K562 treated with DMSO at 1 percent for 24 hours (cell line): ENCODE results near the gene SERGEF. TPM values are rescaled to one million over a fixed set of nuclear protein-coding genes. Genes with fewer than 3 reads are reported as not detected.

Source experiments
- total RNA-seq: library from RNA; unstranded; fragments of 300-600 nt; gene quantifications from 2 replicates; pipeline ENCODE4 v1.2.3, GENCODE V29; 2022; ENCODE audit warnings: low read depth; ENCODE audit not compliant: insufficient read depth

SERGEF gene
- 30.9 and 40.0 TPM in 2 replicates for total RNA-seq

GRCh38 chr11:18012906-18013781 lies at the start of gene SERGEF:
Gene SERGEF, minus strand, starts transcription at chr11:18013047. Its CDS starts 37 bp downstream, at chr11:18013010.

DNA sequence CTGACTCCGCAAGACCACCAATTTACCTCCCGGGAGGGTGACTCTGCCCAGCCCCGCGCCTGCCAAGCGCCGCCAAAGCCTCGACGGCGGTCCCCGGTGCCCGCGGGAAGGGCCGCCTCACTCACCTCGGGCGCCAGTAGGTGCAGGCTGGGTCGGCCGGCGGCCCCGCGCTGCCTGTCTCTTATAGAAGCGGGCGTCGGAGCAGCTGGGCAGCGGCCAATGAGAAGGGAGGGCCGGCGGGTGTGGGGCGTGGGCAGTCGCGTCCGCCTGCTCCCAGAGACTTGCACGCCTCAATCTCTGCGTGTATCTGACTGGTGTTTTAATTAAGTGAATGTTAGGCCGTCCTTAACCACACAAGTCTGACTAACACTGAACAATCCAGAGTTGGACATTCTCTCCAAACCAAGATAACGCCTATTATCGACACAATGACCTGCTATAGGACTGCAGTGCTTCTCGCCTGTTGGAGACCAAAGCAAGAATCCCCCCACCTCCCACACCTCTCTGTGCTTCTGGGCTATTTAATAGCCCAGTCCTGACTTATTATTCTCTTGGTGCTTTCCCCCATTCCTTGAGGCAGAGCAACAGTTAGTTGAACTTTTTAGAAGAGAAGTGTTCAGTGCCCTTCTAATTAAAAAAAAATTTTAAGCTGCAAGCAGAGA lies 33.4 kb upstream of the SERGEF start, which contains the start of gene TPH1:
TSS of gene TPH1 (minus strand) at position 154 of the 662 bp plus-strand sequence. CDS start 5,507 bp downstream, outside the sequence.

Other genes starting within 250 kb of the SERGEF start
- gene TPH1, start 33.2 kb upstream of the SERGEF start, total RNA-seq: 0.07 TPM in 1 of 2 replicates, not detected in the other
- 14.3 and 15.0 TPM in 2 replicates for gene SAAL1, start 93.0 kb upstream of the SERGEF start, total RNA-seq
- not detected in 2 replicates for gene MRGPRX3, start 119.5 kb upstream of the SERGEF start, total RNA-seq
- gene MRGPRX4, start 159.8 kb upstream of the SERGEF start, total RNA-seq: not detected in 2 replicates
- not detected in 2 replicates for gene SAA4, start 223.8 kb upstream of the SERGEF start, total RNA-seq
- not detected in 2 replicates for gene SAA2, start 235.6 kb upstream of the SERGEF start, total RNA-seq